Lower leg skin (tissue), 4 donors: ENCODE data around the gene LMBR1L. TPM values are rescaled to one million over a fixed set of nuclear protein-coding genes. Genes with fewer than 3 reads are reported as not detected.

ENCODE experiments used
- DNase-seq, 2 donors: peaks; one replicate each; pipeline ENCODE4 v3.0.0-alpha.2; 2019; ENCODE audit warnings: low spot score in 2 of 2
- H3K4me3 ChIP-seq: fragments of 200-600 bp; sonication (generic); 2 replicates; pipeline ENCODE4 v1.5.1; 2017; ENCODE audit warnings: mild to moderate bottlenecking, low read depth; ENCODE audit not compliant: poor library complexity, severe bottlenecking
- CTCF ChIP-seq, 3 donors: fragments of 450-650 bp; IDR thresholded peaks; one replicate each; pipeline ENCODE4 v1.5.1; 2016; ENCODE audit warnings: antibody characterized with exemption in 3 of 3, mild to moderate bottlenecking in 3 of 3, moderate library complexity in 2 of 3
- POLR2A ChIP-seq, 2 donors: fragments of 450-650 bp; IDR thresholded peaks; one replicate each; pipeline ENCODE4 v1.6.1; 2016 to 2017; ENCODE audit warnings: antibody characterized with exemption in 2 of 2, mild to moderate bottlenecking in 1 of 2, moderate library complexity in 1 of 2
- WGBS, 2 donors: methylation state at CpG; one replicate each; pipeline ENCODE4 v1.1.5; 2018; 5-methylcytosine and 5-hydroxymethylcytosine counted together
- intact Hi-C: fragments of 100-400 bp; cut with DNase I; formaldehyde crosslinking; loops from one replicate; pipeline ENCODE4 v1.15.0; 2023; ENCODE audit warnings: low total_unique reads
- total RNA-seq, 4 donors: library from RNA; depleted of rRNA; stranded (reverse); fragments of >200 nt; gene quantifications; one replicate each; pipeline ENCODE4 v1.1.0, GENCODE V29; 2016

Gene LMBR1L
- total RNA-seq, 4 donors from 2014 or later, result 39.7 to 129 (median 49.4) TPM

- intact Hi-C loops, result no loop called here
Observed at GRCh38 chr12:49105504-49106084, 5.1 kb downstream of the LMBR1L start.

GRCh38 chr12:49104822-49105221 lies 5.8 kb downstream of the LMBR1L start:
- H3K4me3 ChIP-seq, result no peak overlapping the region
- DNase-seq, result no peak
- TF ChIP-seq CTCF (IDR thresholded peaks at IDR 0.05), result no peak
- no peak for TF ChIP-seq POLR2A (IDR thresholded peaks at IDR 0.05)
- intact Hi-C loops, result no loop called here
- 61 to 83% methylated on average over 3 of the region's 3 CpGs for WGBS, 2 donors

More at GRCh38 chr12:49105504-49106084, 5.1 kb downstream of the LMBR1L start:
- TF ChIP-seq CTCF (IDR thresholded peaks at IDR 0.05) (no peak), POLR2A (IDR thresholded peaks at IDR 0.05) (no peak)
- no peak overlapping the region for H3K4me3 ChIP-seq
- 38 to 52% methylated on average over 9 of the region's 9 CpGs for WGBS, 2 donors
- DNase-seq, result no peak

GRCh38 chr12:49100380-49100779 lies 10.3 kb downstream of the LMBR1L start:
- no peak for TF ChIP-seq POLR2A (IDR thresholded peaks at IDR 0.05)
- 91 to 96% methylated on average over 6 of the region's 6 CpGs for WGBS, 2 donors
- H3K4me3 ChIP-seq, result no peak overlapping the region
- DNase-seq, result no peak
- intact Hi-C loops, result no loop called here

GRCh38 chr12:49098703-49099102 lies 11.9 kb downstream of the LMBR1L start:
- intact Hi-C loops, result no loop called here

GRCh38 chr12:49098035-49098451 lies 12.6 kb downstream of the LMBR1L start:
- intact Hi-C loops, result no loop called here
- no peak for DNase-seq
- 59 to 62% methylated on average over 4 of the region's 4 CpGs for WGBS, 2 donors
- TF ChIP-seq POLR2A (IDR thresholded peaks at IDR 0.05) (no peak), CTCF (IDR thresholded peaks at IDR 0.05) (no peak)
- H3K4me3 ChIP-seq, result no peak overlapping the region

More at GRCh38 chr12:49098703-49099102, 11.9 kb downstream of the LMBR1L start:
- 82 to 87% methylated on average over 2 of the region's 2 CpGs for WGBS, 2 donors
- no peak overlapping the region for H3K4me3 ChIP-seq
- no peak for DNase-seq
- TF ChIP-seq POLR2A (IDR thresholded peaks at IDR 0.05) (no peak), CTCF (IDR thresholded peaks at IDR 0.05) (no peak)

GRCh38 chr12:49097381-49097780 lies 13.3 kb downstream of the LMBR1L start:
- DNase-seq, result no peak
- intact Hi-C loops, result no loop called here
- WGBS, 2 donors, result 90 to 96% methylated on average over 3 of the region's 3 CpGs
- TF ChIP-seq CTCF (IDR thresholded peaks at IDR 0.05) (no peak), POLR2A (IDR thresholded peaks at IDR 0.05) (no peak)
- no peak overlapping the region for H3K4me3 ChIP-seq
